ENCODE results near the gene CEACAM1. TPM values are rescaled to one million over a fixed set of nuclear protein-coding genes. Genes with fewer than 3 reads are reported as not detected.

CEACAM1 gene
- polyA plus RNA-seq, 1 donor (not counting 4 experiments of a cell fraction or from before 2014, with no cell fraction given): 2.2 TPM

DNA sequence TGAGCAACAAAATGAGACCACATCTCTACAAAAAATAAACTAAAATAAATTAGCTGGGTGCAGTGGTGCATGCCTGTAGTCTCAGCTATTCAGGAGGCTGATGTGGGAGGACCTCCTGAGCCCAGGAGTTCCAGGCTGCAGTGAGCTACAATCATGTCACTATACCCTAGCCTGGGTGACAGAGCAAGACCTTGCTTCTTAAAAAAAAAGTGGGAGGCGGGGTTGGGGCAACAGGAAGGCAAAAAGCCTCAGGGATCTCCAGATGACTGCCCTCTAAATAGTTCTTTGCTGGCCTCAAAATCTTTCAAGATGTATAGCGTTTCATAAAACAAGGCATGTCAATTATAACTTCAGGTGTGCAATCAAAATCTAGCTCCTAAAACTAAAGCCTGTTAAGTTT lies 48.0 kb upstream of the CEACAM1 start:
- Histone ChIP-seq H3K9me3 (ENCODE audit: control insufficient read depth, low read depth, low read length) (no peaks in the 10 kb centered on the region), H3K4me3 (ENCODE audit: control insufficient read depth in 2 of 3, extremely low read depth in 1 of 3, insufficient read depth in 2 of 3, low read depth in 1 of 3, low read length in 3 of 3) (no peak overlapping the region), H3K27me3 (ENCODE audit: control insufficient read depth, extremely low read depth, insufficient read depth, low read length) (peaks cover 5% of the 10 kb centered on the region), H3K27ac (ENCODE audit: control insufficient read depth, insufficient read depth, low read length) (no peak overlapping the region), H2AFZ (ENCODE audit: control insufficient read depth, low read length) (no peak overlapping the region), H4K20me1 (ENCODE audit: control insufficient read depth, extremely low read depth, insufficient read depth, low read length) (no peaks in the 10 kb centered on the region), H3K9me1 (ENCODE audit: control insufficient read depth, extremely low read depth, insufficient read depth, low read length) (no peaks in the 10 kb centered on the region), H3K36me3 (ENCODE audit: control insufficient read depth in 2 of 2, extremely low read depth in 1 of 2, insufficient read depth in 2 of 2, low read length in 2 of 2) (no peaks in the 10 kb centered on the region), H3K9ac (ENCODE audit: control insufficient read depth, extremely low read depth, insufficient read depth, low read length) (no peak overlapping the region), H3K79me2 (ENCODE audit: control insufficient read depth, insufficient read depth, low read length) (no peaks in the 10 kb centered on the region), H3K4me1 (ENCODE audit: control insufficient read depth, extremely low read depth, insufficient read depth, low read length) (no peaks in the 10 kb centered on the region), H3K4me2 (ENCODE audit: control insufficient read depth, extremely low read depth, insufficient read depth, low read depth, low read length) (no peak overlapping the region)
- TF ChIP-seq EZH2 (IDR thresholded peaks at IDR 0.05; ENCODE audit: low read length): no peak
- TF ChIP-seq CTCF (optimal IDR thresholded peaks at IDR 0.05 in 1 of 3, IDR thresholded peaks at IDR 0.05 in 1 of 3, conservative IDR thresholded peaks at IDR 0.05 in 1 of 3; ENCODE audit: extremely low read depth in 1 of 3, insufficient read depth in 2 of 3, low read length in 3 of 3): no peak
- dilution Hi-C loops (cut with MboI; ENCODE audit: extremely low pct_ligation_motif_present, low sequenced_read_pairs): loop anchor here (25.0 kb wide), 1 partner anchor 139 kb away; the partner anchor contains the start of genes CXCL17 and LIPE
- no peak for FAIRE-seq
- DNase-seq (ENCODE audit: low read depth, low spot score): no peak

DNA sequence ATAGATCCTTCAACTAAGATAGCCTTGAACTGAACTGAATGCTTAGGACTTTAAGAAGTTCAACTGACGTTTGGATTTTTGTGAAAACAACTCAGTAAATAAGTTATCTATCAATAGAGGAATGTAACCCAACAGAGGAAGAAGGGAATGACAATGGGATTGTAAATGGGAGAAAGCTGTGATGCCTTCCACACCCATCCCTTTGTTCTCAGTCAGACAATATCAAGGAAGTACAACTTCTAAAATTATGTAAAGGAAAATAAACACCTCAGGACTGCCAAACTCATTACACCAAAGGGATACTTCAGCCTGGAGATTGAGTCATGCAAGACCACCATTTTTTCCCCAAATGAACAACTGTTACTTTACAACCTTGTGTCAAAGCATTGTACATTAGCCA lies 45.4 kb upstream of the CEACAM1 start:
- peaks cover 5% of the 10 kb centered on the region for H3K27me3 ChIP-seq (ENCODE audit: control insufficient read depth, extremely low read depth, insufficient read depth, low read length)

More for the DNA sequence above, 45.4 kb upstream of the CEACAM1 start:
- no peak overlapping the region for H3K9ac ChIP-seq (ENCODE audit: control insufficient read depth, extremely low read depth, insufficient read depth, low read length)
- H3K79me2 ChIP-seq (ENCODE audit: control insufficient read depth, insufficient read depth, low read length): no peaks in the 10 kb centered on the region
- H3K4me1 ChIP-seq (ENCODE audit: control insufficient read depth, extremely low read depth, insufficient read depth, low read length): no peaks in the 10 kb centered on the region
- no peak overlapping the region for H2AFZ ChIP-seq (ENCODE audit: control insufficient read depth, low read length)
- H3K36me3 ChIP-seq (ENCODE audit: control insufficient read depth in 2 of 2, extremely low read depth in 1 of 2, insufficient read depth in 2 of 2, low read length in 2 of 2): no peaks in the 10 kb centered on the region
- no peak overlapping the region for H3K4me2 ChIP-seq (ENCODE audit: control insufficient read depth, extremely low read depth, insufficient read depth, low read depth, low read length)
- H3K27ac ChIP-seq (ENCODE audit: control insufficient read depth, insufficient read depth, low read length): no peak overlapping the region
- H3K4me3 ChIP-seq (ENCODE audit: control insufficient read depth in 2 of 3, extremely low read depth in 1 of 3, insufficient read depth in 2 of 3, low read depth in 1 of 3, low read length in 3 of 3): no peak overlapping the region
- TF ChIP-seq EZH2 (IDR thresholded peaks at IDR 0.05; ENCODE audit: low read length) (no peak), CTCF (optimal IDR thresholded peaks at IDR 0.05 in 1 of 3, IDR thresholded peaks at IDR 0.05 in 1 of 3, conservative IDR thresholded peaks at IDR 0.05 in 1 of 3; ENCODE audit: extremely low read depth in 1 of 3, insufficient read depth in 2 of 3, low read length in 3 of 3) (no peak)
- no peaks in the 10 kb centered on the region for H4K20me1 ChIP-seq (ENCODE audit: control insufficient read depth, extremely low read depth, insufficient read depth, low read length)
- H3K9me3 ChIP-seq (ENCODE audit: control insufficient read depth, low read depth, low read length): no peaks in the 10 kb centered on the region
- no peaks in the 10 kb centered on the region for H3K9me1 ChIP-seq (ENCODE audit: control insufficient read depth, extremely low read depth, insufficient read depth, low read length)
- FAIRE-seq: no peak
- dilution Hi-C loops (cut with MboI; ENCODE audit: extremely low pct_ligation_motif_present, low sequenced_read_pairs): no loop called here
- no peak for DNase-seq (ENCODE audit: low read depth, low spot score)
